ENCODE data around the gene GALNT1. TPM values are rescaled to one million over a fixed set of nuclear protein-coding genes. Genes with fewer than 3 reads are reported as not detected.

GALNT1 gene
- total RNA-seq, 1 experiment from 2014 or later, result 117 TPM

- Histone ChIP-seq H3K36me3 (peaks cover 9% of the 10 kb centered on the region), H3K4me3 (no peak overlapping the region), H3K4me1 (replicated peaks) (peaks cover 16% of the 10 kb centered on the region), H3K27ac (no peak overlapping the region), H3K27me3 (replicated peaks) (no peaks in the 10 kb centered on the region), H3K9me3 (replicated peaks) (no peaks in the 10 kb centered on the region)
- no peak for DNase-seq (ENCODE audit: low read depth in 1 of 2, low spot score in 2 of 2)
Observed at GRCh38 chr18:35639296-35639695, 57.8 kb downstream of the GALNT1 start.

- Histone ChIP-seq H3K9me3 (replicated peaks) (no peaks in the 10 kb centered on the region), H3K36me3 (peaks cover 9% of the 10 kb centered on the region), H3K27me3 (replicated peaks) (no peaks in the 10 kb centered on the region), H3K27ac (no peak overlapping the region), H3K4me1 (replicated peaks) (no peaks in the 10 kb centered on the region; the same call in 1 of the 2 replicates), H3K4me3 (no peak overlapping the region)
- no peak for DNase-seq (ENCODE audit: low read depth in 1 of 2, low spot score in 2 of 2)
Observed at GRCh38 chr18:35641467-35641866, 59.9 kb downstream of the GALNT1 start.

GRCh38 chr18:35641916-35642315, 60.4 kb downstream of the GALNT1 start:
- Histone ChIP-seq H3K36me3 (peaks cover 8% of the 10 kb centered on the region), H3K27me3 (replicated peaks) (no peaks in the 10 kb centered on the region), H3K9me3 (replicated peaks) (0 out of 2 replicates have a peak, but pooled peaks cover 2% of the 10 kb centered on the region), H3K4me3 (no peak overlapping the region), H3K4me1 (replicated peaks) (no peaks in the 10 kb centered on the region; the same call in 1 of the 2 replicates), H3K27ac (no peak overlapping the region)
- no peak for DNase-seq (ENCODE audit: low read depth in 1 of 2, low spot score in 2 of 2)

- Histone ChIP-seq H3K4me1 (replicated peaks) (no peaks in the 10 kb centered on the region; the same call in 1 of the 2 replicates), H3K4me3 (no peak overlapping the region), H3K36me3 (peaks cover 3% of the 10 kb centered on the region; the same call in 1 of the 2 replicates), H3K9me3 (replicated peaks) (0 out of 2 replicates have a peak, but pooled peaks cover 2% of the 10 kb centered on the region), H3K27me3 (replicated peaks) (no peaks in the 10 kb centered on the region), H3K27ac (no peak overlapping the region)
- DNase-seq (ENCODE audit: low read depth in 1 of 2, low spot score in 2 of 2), result no peak
Observed at GRCh38 chr18:35642802-35643201, 61.3 kb downstream of the GALNT1 start.

GRCh38 chr18:35646449-35646848, 64.9 kb downstream of the GALNT1 start:
- no peaks in the 10 kb centered on the region; the same call in 1 of the 2 replicates for H3K4me1 ChIP-seq (replicated peaks)
- no peaks in the 10 kb centered on the region for H3K27me3 ChIP-seq (replicated peaks)
- DNase-seq (ENCODE audit: low read depth in 1 of 2, low spot score in 2 of 2), result no peak
- H3K9me3 ChIP-seq (replicated peaks), result 0 out of 2 replicates have a peak, but pooled peaks cover 2% of the 10 kb centered on the region
- no peak overlapping the region for H3K27ac ChIP-seq
- H3K36me3 ChIP-seq, result no peaks in the 10 kb centered on the region; the same call in 1 of the 2 replicates
- no peak overlapping the region for H3K4me3 ChIP-seq

- Histone ChIP-seq H3K4me3 (no peak overlapping the region), H3K27me3 (replicated peaks) (no peaks in the 10 kb centered on the region), H3K4me1 (replicated peaks) (no peaks in the 10 kb centered on the region), H3K27ac (no peak overlapping the region), H3K9me3 (replicated peaks) (no peaks in the 10 kb centered on the region), H3K36me3 (no peaks in the 10 kb centered on the region)
- DNase-seq (ENCODE audit: low read depth in 1 of 2, low spot score in 2 of 2), result no peak
Observed at GRCh38 chr18:35653392-35654135, 72.0 kb downstream of the GALNT1 start.

GRCh38 chr18:35658112-35658511, 76.6 kb downstream of the GALNT1 start:
- Histone ChIP-seq H3K27ac (no peak overlapping the region), H3K4me3 (no peak overlapping the region), H3K27me3 (replicated peaks) (no peaks in the 10 kb centered on the region), H3K36me3 (no peaks in the 10 kb centered on the region), H3K9me3 (replicated peaks) (no peaks in the 10 kb centered on the region), H3K4me1 (replicated peaks) (no peaks in the 10 kb centered on the region)
- DNase-seq (ENCODE audit: low read depth in 1 of 2, low spot score in 2 of 2), result no peak

- Histone ChIP-seq H3K9me3 (replicated peaks) (no peaks in the 10 kb centered on the region), H3K4me1 (replicated peaks) (no peaks in the 10 kb centered on the region), H3K27me3 (replicated peaks) (no peaks in the 10 kb centered on the region), H3K36me3 (0 out of 2 replicates have a peak, but pooled peaks cover 6% of the 10 kb centered on the region), H3K27ac (no peak overlapping the region), H3K4me3 (no peak overlapping the region)
- no peak for DNase-seq (ENCODE audit: low read depth in 1 of 2, low spot score in 2 of 2)
Observed at GRCh38 chr18:35661483-35662146, 80.1 kb downstream of the GALNT1 start.

GRCh38 chr18:35662293-35663062, 80.9 kb downstream of the GALNT1 start:
- Histone ChIP-seq H3K27me3 (replicated peaks) (no peaks in the 10 kb centered on the region), H3K27ac (no peak overlapping the region), H3K4me3 (no peak overlapping the region), H3K4me1 (replicated peaks) (no peaks in the 10 kb centered on the region), H3K36me3 (peaks cover 13% of the 10 kb centered on the region; the same call in 1 of the 2 replicates), H3K9me3 (replicated peaks) (no peaks in the 10 kb centered on the region)
- DNase-seq (ENCODE audit: low read depth in 1 of 2, low spot score in 2 of 2), result no peak

GRCh38 chr18:35671966-35672603, 90.5 kb downstream of the GALNT1 start:
- no peak for DNase-seq (ENCODE audit: low read depth in 1 of 2, low spot score in 2 of 2)
- H3K27me3 ChIP-seq (replicated peaks), result no peaks in the 10 kb centered on the region
- no peak overlapping the region for H3K4me3 ChIP-seq
- no peaks in the 10 kb centered on the region for H3K9me3 ChIP-seq (replicated peaks)
- no peaks in the 10 kb centered on the region for H3K4me1 ChIP-seq (replicated peaks)
- H3K27ac ChIP-seq, result no peak overlapping the region
- peaks cover 7% of the 10 kb centered on the region; the same call in 1 of the 2 replicates for H3K36me3 ChIP-seq

GRCh38 chr18:35672897-35673296, 91.4 kb downstream of the GALNT1 start:
- H3K4me1 ChIP-seq (replicated peaks), result no peaks in the 10 kb centered on the region
- DNase-seq (ENCODE audit: low read depth in 1 of 2, low spot score in 2 of 2), result no peak
- H3K27me3 ChIP-seq (replicated peaks), result no peaks in the 10 kb centered on the region
- H3K4me3 ChIP-seq, result no peak overlapping the region
- H3K9me3 ChIP-seq (replicated peaks), result no peaks in the 10 kb centered on the region
- H3K36me3 ChIP-seq, result peaks cover under 1% of the 10 kb centered on the region
- H3K27ac ChIP-seq, result no peak overlapping the region

GRCh38 chr18:35673682-35674081, 92.1 kb downstream of the GALNT1 start:
- H3K4me3 ChIP-seq, result no peak overlapping the region

GRCh38 chr18:35680139-35680551, 98.6 kb downstream of the GALNT1 start:
- DNase-seq (ENCODE audit: low read depth in 1 of 2, low spot score in 2 of 2), result no peak
- Histone ChIP-seq H3K36me3 (peaks cover 3% of the 10 kb centered on the region; the same call in 1 of the 2 replicates), H3K4me1 (replicated peaks) (no peaks in the 10 kb centered on the region), H3K9me3 (replicated peaks) (no peaks in the 10 kb centered on the region), H3K4me3 (no peak overlapping the region), H3K27me3 (replicated peaks) (no peaks in the 10 kb centered on the region), H3K27ac (no peak overlapping the region)

More at GRCh38 chr18:35673682-35674081, 92.1 kb downstream of the GALNT1 start:
- no peak for DNase-seq (ENCODE audit: low read depth in 1 of 2, low spot score in 2 of 2)
- no peaks in the 10 kb centered on the region for H3K27me3 ChIP-seq (replicated peaks)
- no peaks in the 10 kb centered on the region for H3K4me1 ChIP-seq (replicated peaks)
- H3K36me3 ChIP-seq, result no peaks in the 10 kb centered on the region; the same call in 1 of the 2 replicates
- H3K27ac ChIP-seq, result no peak overlapping the region
- no peaks in the 10 kb centered on the region for H3K9me3 ChIP-seq (replicated peaks)

Measured in SJSA1 (cell line).